ENCODE results near the gene NUDT1. TPM values are rescaled to one million over a fixed set of nuclear protein-coding genes. Genes with fewer than 3 reads are reported as not detected.

The NUDT1 gene
- total RNA-seq, 2 donors from 2014 or later: 12.2 to 14.2 TPM

- Histone ChIP-seq H3K4me3 (no peak overlapping the region), H3K36me3 (peaks cover 14% of the 10 kb centered on the region), H3K4me1 (peaks cover 0 to 21% of the 10 kb centered on the region in 2 donors), H3K9me3 (no peaks in the 10 kb centered on the region), H3K27ac (no peak overlapping the region), H3K27me3 (no peaks in the 10 kb centered on the region)
- no peak for DNase-seq (ENCODE audit: low spot score)
- TF ChIP-seq CTCF (IDR thresholded peaks at IDR 0.05): no peak
Measured at GRCh38 chr7:2199956-2200583, 42.0 kb upstream of the NUDT1 start.

GRCh38 chr7:2200584-2200980 is 41.4 kb upstream of the NUDT1 start:
- no peak for DNase-seq (ENCODE audit: low spot score)
- peaks cover 0 to 21% of the 10 kb centered on the region in 2 donors for H3K4me1 ChIP-seq
- H3K9me3 ChIP-seq: no peaks in the 10 kb centered on the region
- H3K27ac ChIP-seq: no peak overlapping the region
- H3K4me3 ChIP-seq: no peak overlapping the region
- no peak for TF ChIP-seq CTCF (IDR thresholded peaks at IDR 0.05)
- peaks cover 14% of the 10 kb centered on the region for H3K36me3 ChIP-seq
- no peaks in the 10 kb centered on the region for H3K27me3 ChIP-seq

GRCh38 chr7:2201128-2201527 is 40.9 kb upstream of the NUDT1 start:
- Histone ChIP-seq H3K4me3 (no peak overlapping the region), H3K9me3 (no peaks in the 10 kb centered on the region)

GRCh38 chr7:2201686-2202360 is 40.2 kb upstream of the NUDT1 start:
- Histone ChIP-seq H3K27ac (no peak overlapping the region), H3K36me3 (peaks cover 14% of the 10 kb centered on the region), H3K27me3 (no peaks in the 10 kb centered on the region), H3K4me3 (no peak overlapping the region), H3K9me3 (no peaks in the 10 kb centered on the region), H3K4me1 (peaks cover 0 to 10% of the 10 kb centered on the region in 2 donors)
- no peak for DNase-seq (ENCODE audit: low spot score)
- TF ChIP-seq CTCF (IDR thresholded peaks at IDR 0.05): no peak

More at GRCh38 chr7:2201128-2201527, 40.9 kb upstream of the NUDT1 start:
- no peak for TF ChIP-seq CTCF (IDR thresholded peaks at IDR 0.05)
- H3K27ac ChIP-seq: no peak overlapping the region
- DNase-seq (ENCODE audit: low spot score): no peak
- peaks cover 14% of the 10 kb centered on the region for H3K36me3 ChIP-seq
- peaks cover 0 to 17% of the 10 kb centered on the region in 2 donors for H3K4me1 ChIP-seq
- H3K27me3 ChIP-seq: no peaks in the 10 kb centered on the region

- DNase-seq (ENCODE audit: low spot score): no peak
- Histone ChIP-seq H3K27ac (no peak overlapping the region), H3K36me3 (peaks cover 14% of the 10 kb centered on the region), H3K4me3 (no peak overlapping the region), H3K4me1 (peaks cover 0 to 5% of the 10 kb centered on the region in 2 donors), H3K9me3 (no peaks in the 10 kb centered on the region), H3K27me3 (no peaks in the 10 kb centered on the region)
- no peak for TF ChIP-seq CTCF (IDR thresholded peaks at IDR 0.05)
Measured at GRCh38 chr7:2202361-2202761, 39.7 kb upstream of the NUDT1 start.

Data from right atrium auricular region (tissue), 2 donors.